Kidney tubule cell (primary cell): ENCODE data around the gene CPA3.

Source experiments
- DNase-seq: peaks from one replicate; pipeline ENCODE4 v3.0.0-alpha.2; 2018; ENCODE audit warnings: low spot score

Gene CPA3

GRCh38 chr3:148865049-148865448 is at the start of gene CPA3:
Gene CPA3 (plus strand): TSS chr3:148865296. CDS start chr3:148865308, 12 bp downstream.
- no peak for DNase-seq

DNA sequence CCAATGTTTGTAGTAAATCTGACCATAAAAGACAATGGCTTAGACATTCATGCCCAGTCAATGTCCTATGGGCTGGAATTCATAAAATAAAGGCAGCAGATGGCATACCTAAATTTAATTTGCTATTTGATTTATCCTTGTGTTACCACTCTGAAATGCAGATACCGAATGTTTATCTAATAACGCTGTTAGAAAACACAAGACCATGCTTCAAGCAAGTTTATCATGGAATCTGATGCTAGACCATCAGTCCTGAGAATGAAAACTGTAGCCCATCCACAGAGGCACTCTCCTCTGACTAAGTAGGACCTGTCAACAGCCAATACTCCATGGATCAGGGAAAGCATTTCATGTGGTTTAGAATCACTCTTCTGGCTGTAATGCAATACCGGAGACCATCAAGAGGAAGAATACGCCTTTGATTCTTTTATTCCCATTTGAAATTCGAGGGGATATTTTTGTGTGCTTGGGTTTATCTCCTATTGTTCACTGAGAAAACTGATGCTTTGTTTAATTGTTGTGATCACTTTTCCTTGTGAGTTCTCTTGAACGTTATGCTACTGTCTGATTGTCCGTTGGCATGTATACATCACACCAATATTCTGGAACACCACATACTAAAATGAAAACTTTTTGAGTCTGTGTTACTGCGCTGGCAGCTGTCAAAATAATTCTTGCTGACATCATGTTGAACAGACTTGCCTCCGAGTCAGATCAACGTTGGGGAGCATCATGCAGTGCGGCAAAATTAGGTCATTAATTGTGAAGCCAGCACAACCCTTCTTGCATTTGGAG is 49.6 kb upstream of the CPA3 start:
- DNase-seq = no peak

GRCh38 chr3:148816427-148816826 is 48.7 kb upstream of the CPA3 start:
- no peak for DNase-seq

GRCh38 chr3:148816981-148817525 is 48.0 kb upstream of the CPA3 start:
- no peak for DNase-seq

DNA sequence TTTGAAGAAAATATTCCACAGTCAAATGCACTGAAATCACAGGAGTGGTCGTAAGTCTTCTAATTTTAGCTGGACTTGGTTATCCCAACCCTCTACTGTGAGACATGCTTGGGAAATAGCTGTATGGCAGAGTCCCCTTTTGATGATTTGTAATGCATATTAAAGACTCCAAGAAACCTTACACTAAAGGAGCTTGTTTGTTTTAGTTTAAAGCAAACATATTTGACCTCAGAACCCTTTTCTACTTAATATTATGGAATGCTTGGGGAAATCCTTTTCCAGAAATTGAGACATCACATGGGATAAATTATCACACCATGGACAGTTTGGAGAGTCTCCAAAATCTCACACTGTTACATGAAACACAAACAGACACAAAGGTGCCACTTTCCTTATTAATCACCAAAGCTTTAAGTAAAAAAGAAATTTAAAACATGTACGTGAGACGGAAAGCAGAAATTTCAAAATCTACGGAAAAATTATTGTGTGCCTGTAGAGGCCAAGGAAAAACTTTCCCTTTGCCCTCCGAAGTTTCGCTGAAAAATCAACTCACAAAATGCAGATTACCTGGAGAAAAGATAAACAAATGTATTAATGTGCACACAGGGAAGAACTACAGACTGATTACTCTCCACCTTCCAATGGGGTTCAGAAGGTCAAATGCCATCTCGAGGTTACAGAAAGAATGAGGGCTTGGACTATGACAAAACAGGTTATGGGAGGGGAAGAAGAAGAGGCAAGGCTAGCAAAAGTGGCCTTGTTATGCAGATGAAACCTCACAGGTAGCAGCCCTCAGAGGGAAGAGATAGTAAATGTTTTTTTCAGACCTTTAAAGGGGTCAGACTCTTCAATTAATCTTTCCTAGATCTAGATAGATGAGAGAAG is 44.5 kb upstream of the CPA3 start:
- no peak for DNase-seq

DNA sequence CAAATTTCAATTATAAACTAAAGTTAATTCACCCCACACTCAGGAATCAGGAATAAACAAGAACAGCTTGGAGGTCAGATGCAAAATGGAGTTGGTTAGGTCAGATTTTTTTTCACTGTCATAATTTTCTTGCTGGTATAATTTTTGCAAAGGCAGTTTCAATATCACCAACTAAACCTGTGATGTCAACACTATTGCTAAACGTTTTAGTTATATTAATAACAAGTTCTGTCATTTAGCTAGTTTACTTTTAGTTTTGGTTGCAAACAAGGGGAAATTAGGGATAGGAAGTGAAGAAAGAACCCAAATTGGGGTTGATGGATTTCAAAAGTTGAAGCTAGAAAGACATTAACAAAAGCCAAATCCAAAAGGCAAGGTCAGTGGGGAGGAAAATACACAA is 42.1 kb upstream of the CPA3 start:
- DNase-seq = no peak

GRCh38 chr3:148825476-148825875 is 39.6 kb upstream of the CPA3 start:
- peak; percentile 4 for DNase-seq

DNA sequence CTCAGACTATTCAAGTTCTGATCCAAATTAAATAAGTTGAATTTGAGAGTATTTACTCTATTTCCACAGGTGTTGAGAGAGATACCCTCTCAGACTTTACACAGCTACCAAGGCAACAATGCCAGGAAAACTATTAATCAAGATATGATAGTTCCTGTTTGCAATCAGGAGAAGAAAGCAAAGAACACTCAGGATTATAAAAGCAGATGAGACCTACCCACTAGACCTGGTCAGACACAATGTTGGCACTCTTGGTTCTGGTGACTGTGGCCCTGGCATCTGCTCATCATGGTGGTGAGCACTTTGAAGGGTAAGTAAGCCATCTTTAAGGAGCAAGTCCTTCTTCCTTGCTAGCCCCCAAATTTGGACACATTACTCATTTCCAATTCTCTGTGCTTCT is 37.5 kb upstream of the CPA3 start, which contains the start of gene CPB1:
Gene CPB1, plus strand, starts transcription at position 227 of the 400 bp plus-strand sequence. Its CDS starts 13 bp downstream, at position 240.
- no peak for DNase-seq

DNA sequence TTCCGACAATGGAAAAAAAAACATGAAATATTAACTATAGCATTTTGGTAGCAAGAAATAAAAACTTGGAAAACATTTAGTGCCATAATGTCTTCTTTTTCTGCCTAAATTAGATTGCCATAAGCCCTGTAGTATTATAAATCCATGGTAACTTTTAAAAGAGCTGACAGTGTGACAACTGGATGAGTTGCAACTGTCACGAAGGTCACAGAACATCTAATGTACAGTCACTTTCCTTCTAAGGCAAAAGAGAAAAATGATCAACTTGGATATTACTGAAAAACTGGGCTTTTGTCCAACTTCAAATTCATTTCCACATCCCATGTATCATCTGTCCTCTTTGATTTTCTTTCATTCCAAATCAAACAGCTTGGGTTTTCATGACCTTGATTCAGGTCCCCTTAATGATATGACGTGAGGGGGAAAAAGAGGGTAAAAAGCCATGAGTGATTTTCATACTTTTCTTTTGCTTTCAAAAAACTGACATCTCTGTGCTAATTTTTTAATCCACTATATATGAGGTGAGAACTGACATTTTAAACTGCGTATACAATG is 36.9 kb upstream of the CPA3 start:
- DNase-seq = no peak

- DNase-seq = no peak
Measured at GRCh38 chr3:148829926-148830325, 35.2 kb upstream of the CPA3 start.

DNA sequence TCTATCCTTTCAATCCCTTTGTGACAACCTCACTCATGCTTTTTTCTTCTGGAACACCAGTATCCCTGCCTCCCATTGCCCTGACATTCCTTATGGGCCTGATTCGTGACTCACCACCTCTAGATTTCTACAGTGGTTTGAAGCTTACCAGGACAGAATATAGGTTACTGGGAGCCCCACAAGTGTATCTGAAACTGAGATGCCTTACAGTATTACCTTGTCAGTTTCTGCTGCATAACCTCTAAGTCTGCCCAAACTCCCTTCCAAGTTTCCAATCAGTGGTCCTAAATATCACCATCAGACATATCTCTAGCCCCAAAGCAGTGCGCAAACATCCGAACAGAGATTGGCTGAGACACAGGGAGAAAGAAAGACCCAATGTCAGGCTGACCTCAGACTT is 31.9 kb upstream of the CPA3 start:
- peak; percentile 3 for DNase-seq

GRCh38 chr3:148839805-148840204 is 25.3 kb upstream of the CPA3 start:
- no peak for DNase-seq

GRCh38 chr3:148840451-148840850 is 24.6 kb upstream of the CPA3 start:
- DNase-seq = no peak

GRCh38 chr3:148845756-148846395 is 19.2 kb upstream of the CPA3 start:
- no peak for DNase-seq

DNA sequence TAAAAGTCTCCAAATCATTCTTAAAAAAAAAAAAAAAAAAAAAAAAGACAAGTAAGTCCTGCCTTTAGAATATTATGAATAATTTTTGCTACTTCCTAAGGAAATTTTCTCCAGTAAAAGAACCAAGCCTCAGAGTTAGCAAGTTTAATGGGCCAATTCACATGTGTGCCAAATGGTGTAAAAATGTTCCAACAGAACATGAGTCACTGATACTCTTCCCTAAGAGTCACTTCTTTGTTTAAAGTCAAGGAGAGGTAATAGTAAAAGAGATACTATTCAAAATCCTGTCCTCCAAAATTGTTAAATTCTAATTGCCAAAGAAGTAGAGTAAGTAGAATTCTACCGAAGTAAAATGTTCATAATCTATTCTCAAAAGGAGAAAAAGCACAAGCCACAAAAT is 17.7 kb upstream of the CPA3 start:
- no peak for DNase-seq

- DNase-seq = no peak
Measured at GRCh38 chr3:148848410-148848809, 16.7 kb upstream of the CPA3 start.

DNA sequence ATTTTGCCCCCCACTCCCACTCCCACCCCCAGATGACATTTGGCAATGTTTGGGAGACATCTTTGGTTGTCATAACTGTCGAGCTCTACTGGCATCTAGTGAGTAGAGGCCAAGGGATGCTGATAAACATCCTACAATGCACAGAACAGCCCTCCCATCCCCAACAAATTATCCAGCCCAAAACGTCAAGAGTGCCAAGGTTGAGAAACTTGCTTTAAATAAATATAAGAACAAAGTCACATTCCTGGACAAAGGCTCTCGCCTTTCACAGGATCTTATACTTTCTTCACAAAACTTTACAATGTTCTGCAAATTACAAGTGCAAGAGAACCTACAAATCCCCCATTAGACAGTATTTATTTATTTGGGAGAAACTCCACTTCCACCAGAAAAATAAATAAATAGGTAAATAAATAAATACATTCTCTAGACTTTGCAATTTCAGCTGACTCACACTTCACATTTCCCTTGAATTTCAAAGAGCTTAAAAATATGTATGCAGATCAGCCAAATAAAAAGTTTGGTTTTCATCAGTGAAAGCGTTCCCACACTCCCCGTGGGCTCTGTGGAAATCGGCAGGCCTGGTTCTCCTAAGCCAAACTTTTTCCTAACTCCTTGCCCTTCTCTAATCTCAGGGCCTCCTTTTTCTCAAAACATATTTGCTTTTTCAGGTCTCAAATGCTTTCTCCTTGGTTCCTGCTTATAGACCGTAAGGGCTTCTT is 12.7 kb upstream of the CPA3 start:
- no peak for DNase-seq

- DNase-seq = no peak
Measured at GRCh38 chr3:148853076-148853475, 12.0 kb upstream of the CPA3 start.

DNA sequence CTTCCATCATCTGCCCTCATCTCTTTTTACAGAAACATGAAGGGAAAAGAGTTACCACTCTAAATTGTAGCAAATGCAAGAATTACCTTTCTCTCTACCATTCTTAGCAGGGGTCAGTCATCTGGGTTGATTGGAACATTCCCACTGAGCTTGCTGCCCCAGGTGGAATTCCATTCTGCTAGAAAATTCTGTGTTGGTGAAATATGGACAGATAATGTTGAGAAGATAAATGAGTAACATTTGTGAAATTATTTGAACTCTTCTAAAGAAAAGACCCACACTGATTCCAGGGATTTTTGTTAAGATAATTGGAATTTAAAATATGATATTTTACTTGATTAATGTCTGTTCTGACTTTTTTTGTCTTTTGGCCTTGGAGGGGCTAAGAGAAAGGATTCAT is 11.0 kb upstream of the CPA3 start:
- no peak for DNase-seq

- no peak for DNase-seq
Measured at GRCh38 chr3:148856384-148856783, 8.7 kb upstream of the CPA3 start.

DNA sequence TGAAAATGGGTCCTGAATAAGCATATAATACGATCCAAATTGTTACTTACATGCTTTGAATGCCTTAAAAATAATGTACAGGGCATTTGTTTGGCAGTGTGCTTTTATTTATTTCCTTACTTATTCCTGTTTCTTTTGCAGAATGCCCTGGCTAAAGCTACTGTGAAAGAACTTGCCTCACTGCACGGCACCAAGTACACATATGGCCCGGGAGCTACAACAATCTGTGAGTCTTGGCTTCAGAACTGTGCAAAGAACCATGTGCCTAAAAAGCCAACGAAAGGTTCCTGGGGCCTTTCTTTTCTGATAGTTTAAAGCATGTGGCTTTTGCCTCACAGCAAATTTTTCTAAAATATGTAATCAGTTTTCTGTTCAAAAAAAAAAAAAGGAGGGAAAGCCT is 7.8 kb upstream of the CPA3 start:
- no peak for DNase-seq
